B cell (primary cell): ENCODE measurements around the gene DNAH10. TPM values are rescaled to one million over a fixed set of nuclear protein-coding genes. Genes with fewer than 3 reads are reported as not detected.

Experiments
- ATAC-seq: fragments of 200-7000 bp; cut with Tn5 transposase; one replicate; pipeline ENCODE4 v1.10.0; 2021; ENCODE audit warnings: low read depth, mild to moderate bottlenecking, moderate number of reproducible peaks, moderate library complexity
- CTCF ChIA-PET: fragments of 350-600 bp; sonication (Branson Sonifier 250); formaldehyde crosslinking; loops from one replicate; lab custom pipeline; 2021; ENCODE audit warnings: antibody characterized with exemption, inconsistent platforms; lab: Charles Lee
- POLR2A ChIA-PET: fragments of 350-600 bp; sonication (Branson Sonifier 250); formaldehyde crosslinking; loops from one replicate; lab custom pipeline; 2021; ENCODE audit warnings: antibody characterized with exemption; lab: Charles Lee
- DNase-seq: peaks from one replicate; pipeline ENCODE4 v3.0.0; 2013
- H2AFZ ChIP-seq: 2 replicates; pipeline ENCODE4 v1.6.1; 2012; ENCODE audit warnings: mild to moderate bottlenecking, low read depth, low read length; ENCODE audit not compliant: insufficient read depth, poor library complexity, severe bottlenecking
- H3K27ac ChIP-seq, 2 donors: 1 replicate in 1 of 2; 2 replicates in 1 of 2; pipeline ENCODE4 v1.5.1; 2012 to 2013; ENCODE audit warnings: low read length in 2 of 2, mild to moderate bottlenecking in 2 of 2, moderate library complexity in 1 of 2
- H3K27me3 ChIP-seq, 4 experiments: fragments of 200-600 bp in 1 of 4; sonication (generic) in 1 of 4; replicated peaks in 1 of 4; 1 replicate in 2 of 4; 2 replicates in 2 of 4; pipeline versions ENCODE4 v1.6.1 to v1.7.0; 2013 to 2016; ENCODE audit warnings: low read length in 3 of 4, mild to moderate bottlenecking in 2 of 4, mixed read lengths in 1 of 4, moderate library complexity in 1 of 4; ENCODE audit not compliant: insufficient read depth in 4 of 4, control insufficient read depth in 3 of 4; ENCODE audit errors: control extremely low read depth in 1 of 4
- H3K36me3 ChIP-seq, 2 experiments: replicated peaks in 1 of 2; 1 replicate in 1 of 2; 2 replicates in 1 of 2; pipeline versions ENCODE4 v1.6.1 to v1.7.1; 2013; ENCODE audit warnings: low read length in 1 of 2; ENCODE audit not compliant: insufficient read depth in 2 of 2, control insufficient read depth in 1 of 2; ENCODE audit errors: control extremely low read depth in 1 of 2, extremely low read depth in 1 of 2
- H3K4me1 ChIP-seq, 2 donors: fragments of 200-600 bp in 1 of 2; sonication (generic) in 1 of 2; 1 replicate in 1 of 2; 2 replicates in 1 of 2; pipeline versions ENCODE4 v1.5.1 to v1.6.1; 2013 to 2017; ENCODE audit warnings: low read length in 2 of 2; ENCODE audit not compliant: control insufficient read depth in 2 of 2, insufficient read depth in 2 of 2
- H3K4me2 ChIP-seq: replicated peaks from 2 replicates; pipeline ENCODE3; 2012; ENCODE audit warnings: mild to moderate bottlenecking, low read depth, low read length; ENCODE audit not compliant: poor library complexity, severe bottlenecking
- H3K4me3 ChIP-seq, 5 experiments: fragments of 200-600 bp in 1 of 5; sonication (generic) in 1 of 5; 1 replicate in 3 of 5; 2 replicates in 2 of 5; pipeline versions ENCODE4 v1.5.1 to v1.7.0; 2011 to 2016; ENCODE audit warnings: low read length in 4 of 5, mild to moderate bottlenecking in 4 of 5, low read depth in 2 of 5, control low read depth in 1 of 5, moderate library complexity in 1 of 5; ENCODE audit not compliant: insufficient read depth in 1 of 5; ENCODE audit errors: control extremely low read depth in 1 of 5, extremely low read depth in 1 of 5
- H3K79me2 ChIP-seq: fragments of 200-600 bp; sonication (generic); one replicate; pipeline ENCODE4 v1.6.0; 2016; ENCODE audit warnings: low read length; ENCODE audit not compliant: control insufficient read depth, insufficient read depth
- H3K9ac ChIP-seq: fragments of 200-600 bp; sonication (generic); 2 replicates; pipeline ENCODE4 v1.6.1; 2017; ENCODE audit warnings: mild to moderate bottlenecking, low read length, moderate library complexity
- H3K9me3 ChIP-seq, 3 donors: one replicate each; pipeline versions ENCODE4 v1.6.1 to v1.7.1; 2013; ENCODE audit warnings: low read length in 2 of 3; ENCODE audit not compliant: control insufficient read depth in 2 of 3, insufficient read depth in 1 of 3; ENCODE audit errors: control extremely low read depth in 1 of 3
- H4K20me1 ChIP-seq: 2 replicates; pipeline ENCODE4 v1.6.0; 2012; ENCODE audit warnings: mild to moderate bottlenecking, low read length; ENCODE audit not compliant: insufficient read depth, control insufficient read depth, poor library complexity, severe bottlenecking
- H3K27ac Mint-ChIP-seq: one replicate; pipeline ENCODE4 v1.8.0; 2021; ENCODE audit warnings: mixed read lengths
- H3K27me3 Mint-ChIP-seq: one replicate; pipeline ENCODE4 v1.8.0; 2021; ENCODE audit warnings: mixed read lengths
- H3K4me1 Mint-ChIP-seq: one replicate; pipeline ENCODE4 v1.8.0; 2021; ENCODE audit warnings: mixed read lengths
- H3K4me3 Mint-ChIP-seq: one replicate; pipeline ENCODE4 v1.8.0; 2021; ENCODE audit warnings: mixed read lengths
- H3K9me3 Mint-ChIP-seq: one replicate; pipeline ENCODE4 v1.8.0; 2022; ENCODE audit warnings: mixed read lengths; ENCODE audit not compliant: insufficient read depth
- EZH2 ChIP-seq: IDR thresholded peaks from 2 replicates; pipeline ENCODE4 v1.6.1; 2012; ENCODE audit warnings: borderline replicate concordance, low read depth, mild to moderate bottlenecking, moderate library complexity, low read length; ENCODE audit not compliant: insufficient read depth, poor library complexity, severe bottlenecking
- WGBS: methylation state at CpG from one replicate; pipeline ENCODE4 v1.1.5; 2013; ENCODE audit warnings: missing lambda C conversion rate; ENCODE audit not compliant: insufficient coverage; 5-methylcytosine and 5-hydroxymethylcytosine counted together
- intact Hi-C: fragments of 100-400 bp; cut with micrococcal nuclease; formaldehyde crosslinking; loops from one replicate; pipeline ENCODE4 v1.10.0; 2022
- polyA plus RNA-seq: library from polyadenylated mRNA; depleted of rRNA; stranded (reverse); fragments of >200 nt; gene quantifications from 2 replicates; pipeline ENCODE4 v1.2.3, GENCODE V29; 2012
- total RNA-seq, 2 donors: library from RNA; stranded (reverse); fragments of 120-200 nt in 1 of 2; gene quantifications; 1 replicate in 1 of 2; 2 replicates in 1 of 2; pipeline versions ENCODE4 v1.2.3 to v1.2.4, GENCODE V29; 2013 to 2022
- TF ChIP-seq, protein P1 (sequence below): fragments of 200-600 bp; IDR thresholded peaks from one replicate; pipeline ENCODE4 v1.8.0; 2022; ENCODE audit warnings: antibody characterized with exemption, mild to moderate bottlenecking

DNAH10 gene
- total and polyA plus RNA-seq, 2 donors (not counting 1 experiment from before 2014, with no cell fraction given): 0.24 to 0.99 TPM

GRCh38 chr12:123828854-123829547 is 66.9 kb downstream of the DNAH10 start:
- Histone ChIP-seq H2AFZ (no peak overlapping the region), H3K9ac (no peak overlapping the region), H4K20me1 (no peaks in the 10 kb centered on the region), H3K4me2 (no peak overlapping the region), H3K4me3 (no peak overlapping the region), H3K36me3 (no peaks in the 10 kb centered on the region), H3K9me3 (peaks cover 0 to 4% (median 0%) of the 10 kb centered on the region in 3 donors), H3K27me3 (no peaks in the 10 kb centered on the region), H3K4me1 (no peaks in the 10 kb centered on the region), H3K79me2 (no peaks in the 10 kb centered on the region), H3K27ac (no peak overlapping the region)
- DNase-seq: no peak
- no peak for TF ChIP-seq EZH2
- TF ChIP-seq, protein P1, sequence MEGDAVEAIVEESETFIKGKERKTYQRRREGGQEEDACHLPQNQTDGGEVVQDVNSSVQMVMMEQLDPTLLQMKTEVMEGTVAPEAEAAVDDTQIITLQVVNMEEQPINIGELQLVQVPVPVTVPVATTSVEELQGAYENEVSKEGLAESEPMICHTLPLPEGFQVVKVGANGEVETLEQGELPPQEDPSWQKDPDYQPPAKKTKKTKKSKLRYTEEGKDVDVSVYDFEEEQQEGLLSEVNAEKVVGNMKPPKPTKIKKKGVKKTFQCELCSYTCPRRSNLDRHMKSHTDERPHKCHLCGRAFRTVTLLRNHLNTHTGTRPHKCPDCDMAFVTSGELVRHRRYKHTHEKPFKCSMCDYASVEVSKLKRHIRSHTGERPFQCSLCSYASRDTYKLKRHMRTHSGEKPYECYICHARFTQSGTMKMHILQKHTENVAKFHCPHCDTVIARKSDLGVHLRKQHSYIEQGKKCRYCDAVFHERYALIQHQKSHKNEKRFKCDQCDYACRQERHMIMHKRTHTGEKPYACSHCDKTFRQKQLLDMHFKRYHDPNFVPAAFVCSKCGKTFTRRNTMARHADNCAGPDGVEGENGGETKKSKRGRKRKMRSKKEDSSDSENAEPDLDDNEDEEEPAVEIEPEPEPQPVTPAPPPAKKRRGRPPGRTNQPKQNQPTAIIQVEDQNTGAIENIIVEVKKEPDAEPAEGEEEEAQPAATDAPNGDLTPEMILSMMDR: no peak
- ChIA-PET POLR2A (no interaction called here), CTCF (no interaction called here)
- Mint-ChIP-seq H3K27me3 (peaks cover 6% of the 10 kb centered on the region), H3K27ac (no peak overlapping the region), H3K9me3 (peaks cover 4% of the 10 kb centered on the region), H3K4me3 (no peak overlapping the region), H3K4me1 (no peaks in the 10 kb centered on the region)
- intact Hi-C loops: no loop called here
- no peak for ATAC-seq
- 87% methylated on average over 13 of the region's 13 CpGs for WGBS

- Histone ChIP-seq H3K4me3 (no peak overlapping the region), H3K4me1 (no peaks in the 10 kb centered on the region), H3K27me3 (no peaks in the 10 kb centered on the region), H4K20me1 (no peaks in the 10 kb centered on the region), H2AFZ (no peak overlapping the region), H3K9me3 (peaks cover 0 to 6% (median 0%) of the 10 kb centered on the region in 3 donors), H3K4me2 (no peak overlapping the region), H3K79me2 (no peaks in the 10 kb centered on the region), H3K27ac (no peak overlapping the region), H3K36me3 (no peaks in the 10 kb centered on the region), H3K9ac (no peak overlapping the region)
- TF ChIP-seq, protein P1: no peak
- no peak for TF ChIP-seq EZH2
- Mint-ChIP-seq H3K4me1 (no peaks in the 10 kb centered on the region), H3K27ac (no peak overlapping the region), H3K4me3 (no peak overlapping the region), H3K9me3 (peaks cover 4% of the 10 kb centered on the region), H3K27me3 (peaks cover 5% of the 10 kb centered on the region)
- no peak for ATAC-seq
- no peak for DNase-seq
- intact Hi-C loops: no loop called here
- WGBS: 100% methylated on average over 4 of the region's 10 CpGs
- ChIA-PET CTCF (no interaction called here), POLR2A (no interaction called here)
Measured at GRCh38 chr12:123829561-123829960, 67.5 kb downstream of the DNAH10 start.
